Retinal pigment epithelial cell (primary cell): Measurements from ENCODE around the gene GRM6.

Source experiments
- DNase-seq: peaks from one replicate; pipeline ENCODE4 v3.0.0-alpha.2; 2010; ENCODE audit warnings: low read depth
- H3K4me3 ChIP-seq: 2 replicates; pipeline ENCODE4 v1.5.1; 2011; ENCODE audit warnings: mild to moderate bottlenecking, low read length, control low read depth, moderate library complexity
- CTCF ChIP-seq: conservative IDR thresholded peaks from 2 replicates; pipeline ENCODE4 v1.5.1; 2011; ENCODE audit warnings: low read depth, low read length, control low read depth, inconsistent platforms

GRM6 gene

GRCh38 chr5:178998441-178998840 is 3.3 kb upstream of the GRM6 start:
- no peak for TF ChIP-seq CTCF
- no peak for DNase-seq
- no peak overlapping the region for H3K4me3 ChIP-seq

- DNase-seq: no peak
- TF ChIP-seq CTCF: no peak
- no peak overlapping the region for H3K4me3 ChIP-seq
Observed at GRCh38 chr5:178997191-178997590, 2.1 kb upstream of the GRM6 start.

GRCh38 chr5:178996156-178996555 is 1.0 kb upstream of the GRM6 start:
- DNase-seq: no peak
- H3K4me3 ChIP-seq: no peak overlapping the region
- no peak for TF ChIP-seq CTCF

- no peak overlapping the region for H3K4me3 ChIP-seq
- no peak for DNase-seq
- no peak for TF ChIP-seq CTCF
Observed at GRCh38 chr5:178995341-178995690, 196 bp upstream of the GRM6 start.

GRCh38 chr5:178993955-178994579 is 1.1 kb downstream of the GRM6 start:
- no peak for TF ChIP-seq CTCF
- no peak overlapping the region for H3K4me3 ChIP-seq
- no peak for DNase-seq

GRCh38 chr5:178993236-178993765 is 1.8 kb downstream of the GRM6 start:
- H3K4me3 ChIP-seq: no peak overlapping the region
- TF ChIP-seq CTCF: no peak
- no peak for DNase-seq

GRCh38 chr5:178992291-178992895 is 2.7 kb downstream of the GRM6 start:
- no peak overlapping the region for H3K4me3 ChIP-seq
- DNase-seq: no peak
- TF ChIP-seq CTCF: no peak
